Type B pancreatic cell (in vitro differentiated cells): ENCODE measurements around the gene ANGPTL1. TPM values are rescaled to one million over a fixed set of nuclear protein-coding genes. Genes with fewer than 3 reads are reported as not detected.

Experiments
- DNase-seq: peaks from one replicate; pipeline ENCODE4 v3.0.0; 2021; ENCODE audit warnings: mixed read lengths; ENCODE audit not compliant: unreplicated experiment; ENCODE audit errors: extremely low spot score
- H3K27ac Mint-ChIP-seq: 2 replicates; pipeline ENCODE4 v1.8.0; 2021; ENCODE audit warnings: mild to moderate bottlenecking, mixed read lengths
- H3K27me3 Mint-ChIP-seq: 2 replicates; pipeline ENCODE4 v1.8.0; 2021; ENCODE audit warnings: mixed read lengths
- H3K36me3 Mint-ChIP-seq: 2 replicates; pipeline ENCODE4 v1.8.0; 2021; ENCODE audit warnings: mixed read lengths
- H3K4me1 Mint-ChIP-seq: one replicate; pipeline ENCODE4 v1.8.0; 2021; ENCODE audit warnings: mixed read lengths; ENCODE audit not compliant: unreplicated experiment
- H3K4me3 Mint-ChIP-seq: 2 replicates; pipeline ENCODE4 v1.8.0; 2021; ENCODE audit warnings: mild to moderate bottlenecking, mixed read lengths
- H3K9me3 Mint-ChIP-seq: 2 replicates; pipeline ENCODE4 v1.8.0; 2021; ENCODE audit warnings: mixed read lengths
- CTCF ChIP-seq: fragments of 200-600 bp; sonication (generic); conservative IDR thresholded peaks from 2 replicates; pipeline ENCODE4 v1.5.0; 2021; ENCODE audit warnings: antibody characterized with exemption, mild to moderate bottlenecking
- total RNA-seq: library from RNA; stranded (reverse); gene quantifications from 2 replicates; pipeline ENCODE4 v1.2.1, GENCODE V29; 2021; ENCODE audit warnings: low replicate concordance

The ANGPTL1 gene
- total RNA-seq, 1 donor from 2014 or later = 17.9 TPM

- Mint-ChIP-seq H3K4me3 (no peak overlapping the region), H3K27me3 (no peaks in the 10 kb centered on the region), H3K9me3 (no peaks in the 10 kb centered on the region), H3K27ac (no peak overlapping the region), H3K36me3 (peaks cover 4% of the 10 kb centered on the region), H3K4me1 (peaks cover 22% of the 10 kb centered on the region)
- TF ChIP-seq CTCF = no peak
- DNase-seq = no peak
Observed at GRCh38 chr1:178874966-178875365, 4.1 kb upstream of the ANGPTL1 start.

GRCh38 chr1:178871551-178872320 is 859 bp upstream of the ANGPTL1 start:
- peaks cover 30% of the 10 kb centered on the region for H3K4me1 Mint-ChIP-seq
- no peaks in the 10 kb centered on the region for H3K9me3 Mint-ChIP-seq
- H3K36me3 Mint-ChIP-seq = peaks cover 11% of the 10 kb centered on the region
- no peak for TF ChIP-seq CTCF
- no peak for DNase-seq
- peak overlapping the region; percentile 3 for H3K27ac Mint-ChIP-seq
- H3K4me3 Mint-ChIP-seq = peak overlapping the region; percentile 16
- H3K27me3 Mint-ChIP-seq = no peaks in the 10 kb centered on the region

GRCh38 chr1:178870221-178870620 is 656 bp downstream of the ANGPTL1 start:
- H3K9me3 Mint-ChIP-seq = no peaks in the 10 kb centered on the region
- peaks cover 34% of the 10 kb centered on the region for H3K4me1 Mint-ChIP-seq
- no peak for DNase-seq
- peaks cover 16% of the 10 kb centered on the region for H3K36me3 Mint-ChIP-seq
- H3K27ac Mint-ChIP-seq = no peak overlapping the region
- no peak for TF ChIP-seq CTCF
- H3K4me3 Mint-ChIP-seq = peak overlapping the region; percentile 83
- no peaks in the 10 kb centered on the region for H3K27me3 Mint-ChIP-seq

GRCh38 chr1:178869119-178869697 is 1.7 kb downstream of the ANGPTL1 start:
- Mint-ChIP-seq H3K4me3 (peak overlapping the region; percentile 84), H3K27ac (no peak overlapping the region), H3K4me1 (peaks cover 38% of the 10 kb centered on the region), H3K9me3 (no peaks in the 10 kb centered on the region), H3K27me3 (no peaks in the 10 kb centered on the region), H3K36me3 (peaks cover 21% of the 10 kb centered on the region)
- no peak for TF ChIP-seq CTCF
- DNase-seq = no peak

GRCh38 chr1:178868706-178869105 is 2.2 kb downstream of the ANGPTL1 start:
- H3K9me3 Mint-ChIP-seq = no peaks in the 10 kb centered on the region
- no peaks in the 10 kb centered on the region for H3K27me3 Mint-ChIP-seq
- peaks cover 22% of the 10 kb centered on the region for H3K36me3 Mint-ChIP-seq
- no peak for DNase-seq
- peak overlapping the region; percentile 84 for H3K4me3 Mint-ChIP-seq
- H3K4me1 Mint-ChIP-seq = peaks cover 39% of the 10 kb centered on the region
- no peak overlapping the region for H3K27ac Mint-ChIP-seq
- TF ChIP-seq CTCF = no peak
